HG03139 (cell line): ENCODE data around the gene SLC25A36.
"Not testable (repeated sequence)": the region's sequence is repeated elsewhere in the genome, so short reads cannot be mapped to it uniquely, and the experiment has no call there.

ENCODE experiments used
- ATAC-seq: cut with Tn5 transposase; IDR thresholded peaks from one replicate; pipeline ENCODE4 v1.9.1; 2021; ENCODE audit not compliant: unreplicated experiment

The SLC25A36 gene

DNA sequence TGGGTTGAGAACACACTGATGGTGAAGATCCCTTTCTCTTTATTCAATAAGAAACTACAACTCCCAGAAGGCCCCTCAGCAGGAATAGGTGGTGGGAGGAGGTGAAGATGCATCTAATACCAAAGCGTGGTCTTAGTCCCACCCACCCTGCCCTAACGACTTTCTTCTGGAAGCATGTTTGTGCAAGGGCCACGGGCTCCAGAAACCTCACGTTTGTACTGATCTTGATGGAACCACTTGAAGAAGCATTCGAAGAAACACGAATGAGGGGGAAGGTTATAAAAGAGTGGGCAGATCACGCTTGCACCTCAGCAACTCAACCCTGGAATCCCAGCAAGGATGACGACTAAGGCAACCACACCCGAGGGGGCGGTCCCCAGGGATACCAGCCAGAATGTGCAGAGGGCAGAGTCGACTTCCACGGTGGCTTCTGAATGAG is 10.6 kb upstream of the SLC25A36 start:
- ATAC-seq, result no peak

DNA sequence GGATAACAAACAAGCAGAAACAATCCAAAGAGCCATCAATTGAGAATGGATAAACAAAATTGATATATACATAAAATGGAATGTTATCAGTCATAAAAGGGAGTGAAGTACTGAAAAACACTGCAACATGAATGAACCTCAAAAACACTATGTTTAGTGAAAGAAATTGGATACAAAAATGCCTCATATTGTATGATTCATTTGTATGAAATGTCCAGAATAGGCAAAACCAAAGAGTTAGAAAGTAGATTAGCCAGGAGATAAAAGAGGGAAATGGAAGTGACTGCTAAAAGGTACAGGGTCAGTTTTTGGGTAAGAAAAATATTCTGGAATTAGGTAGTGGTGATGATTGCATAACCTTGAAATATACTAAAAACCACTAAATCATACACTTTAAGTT is 9.8 kb upstream of the SLC25A36 start:
- ATAC-seq, result no peak

DNA sequence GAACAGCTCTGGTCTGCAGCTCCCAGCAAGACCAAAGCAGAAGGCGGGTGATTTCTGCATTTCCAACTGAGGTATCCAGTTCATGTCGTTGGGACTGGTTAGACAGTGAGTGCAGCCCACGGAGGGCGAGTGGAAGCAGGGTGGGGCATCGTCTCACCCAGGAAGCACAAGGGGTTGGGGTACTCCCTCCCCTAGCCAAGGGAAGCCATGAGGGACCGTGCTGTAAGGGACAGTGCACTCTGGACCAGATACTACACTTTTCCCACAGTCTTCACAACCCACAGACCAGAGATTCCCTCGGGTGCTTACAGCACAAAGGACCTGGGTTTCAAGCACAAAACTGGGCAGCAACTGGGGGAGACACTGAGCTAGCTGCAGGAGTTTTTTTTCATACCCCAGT is 8.5 kb upstream of the SLC25A36 start:
- ATAC-seq, result no peak

DNA sequence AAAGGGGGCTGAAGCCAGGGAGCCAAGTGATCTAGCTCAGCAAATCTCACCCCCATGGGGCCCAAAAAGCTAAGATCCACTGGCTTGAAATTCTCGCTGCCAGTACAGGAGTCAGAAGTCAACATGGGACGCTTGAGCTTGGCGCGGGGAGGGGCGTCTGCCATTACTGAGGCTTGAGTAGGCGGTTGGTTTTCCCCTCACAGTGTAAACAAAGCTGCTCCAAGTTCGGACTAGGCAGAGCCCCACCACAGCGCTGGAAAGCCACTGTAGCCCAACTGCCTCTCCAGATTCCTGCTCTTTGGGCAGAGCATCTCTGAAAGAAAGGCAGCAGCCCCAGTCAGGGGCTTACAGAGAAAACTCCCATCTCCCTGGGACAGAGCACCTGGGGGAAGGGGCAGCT is 8.1 kb upstream of the SLC25A36 start:
- no peak for ATAC-seq

DNA sequence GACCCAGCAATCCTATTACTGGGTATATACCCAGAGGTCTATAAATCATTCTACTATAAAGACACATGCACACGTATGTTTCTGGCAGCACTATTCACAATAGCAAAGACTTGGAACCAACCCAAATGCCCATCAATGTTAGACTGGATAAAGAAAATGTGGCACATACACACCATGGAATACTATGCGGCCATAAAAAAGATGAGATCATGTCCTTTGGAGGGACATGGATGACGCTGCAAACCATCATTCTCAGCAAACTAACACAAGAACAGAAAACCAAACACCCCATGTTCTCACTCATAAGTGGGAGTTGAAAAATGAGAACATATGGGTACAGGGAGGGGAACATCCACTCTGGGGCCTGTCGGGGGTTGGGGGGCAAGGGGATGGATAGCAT is 2.3 kb upstream of the SLC25A36 start:
- ATAC-seq, result not testable (repeated sequence)

DNA sequence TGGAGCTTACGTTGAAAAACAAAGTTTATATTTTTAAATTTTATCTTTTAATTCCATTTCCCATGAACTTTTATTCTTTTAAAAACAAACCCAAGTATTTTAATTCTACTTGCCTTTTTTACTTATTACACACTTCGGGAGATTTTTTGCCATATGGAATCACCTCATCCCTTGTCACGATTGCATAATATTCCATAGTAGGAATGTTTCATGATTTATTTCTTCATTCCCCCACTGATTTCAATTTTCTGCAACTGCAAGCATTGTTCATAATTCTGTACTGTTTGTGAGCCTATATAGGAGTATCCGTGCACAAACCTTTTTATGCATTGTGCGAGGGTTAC is 574 bp upstream of the SLC25A36 start:
- no peak for ATAC-seq

DNA sequence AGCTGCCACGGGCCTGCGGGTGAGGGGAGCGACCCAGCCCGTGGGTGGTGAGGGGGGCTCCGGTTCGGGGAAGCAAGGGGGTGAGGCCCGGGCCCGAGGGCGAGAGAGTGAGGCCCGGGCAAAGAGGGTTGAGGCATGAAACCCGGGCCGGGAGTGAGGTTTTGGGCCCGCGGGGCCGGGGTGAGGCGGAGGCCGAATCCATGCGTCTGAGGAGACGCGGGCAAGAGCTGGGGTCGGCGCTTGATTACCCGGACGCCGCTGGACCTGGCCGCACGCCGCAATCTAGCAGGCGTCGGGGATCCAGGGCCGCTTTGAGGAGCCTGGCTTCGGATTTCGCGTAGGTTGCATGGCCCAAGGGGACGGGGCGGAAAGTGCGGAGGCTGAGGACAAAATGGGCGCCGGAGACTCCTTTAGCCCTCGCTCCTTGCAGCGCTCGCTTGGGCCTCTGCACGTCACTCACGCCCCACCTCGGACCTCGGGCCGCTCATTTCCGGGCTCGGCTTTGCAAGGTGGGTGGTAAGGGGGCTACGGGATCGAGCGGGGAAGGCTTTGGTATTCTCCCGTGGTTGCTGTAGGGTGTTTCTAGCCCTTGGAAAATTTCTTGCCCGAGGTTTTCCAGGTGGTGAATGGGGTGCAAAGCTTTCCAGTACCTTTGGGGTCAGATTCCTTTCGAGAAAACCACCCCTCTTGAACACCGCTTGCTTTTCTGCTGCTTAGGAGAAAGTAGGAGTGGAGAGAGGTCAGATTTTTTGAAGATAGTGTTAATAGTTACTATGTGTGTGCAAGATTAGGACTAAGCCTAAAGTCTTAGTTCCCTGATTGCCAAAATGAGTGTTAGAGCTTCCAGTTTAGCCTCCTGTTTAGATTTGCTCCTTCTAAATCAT is 827 bp downstream of the SLC25A36 start:
- peak; percentile 39 for ATAC-seq

DNA sequence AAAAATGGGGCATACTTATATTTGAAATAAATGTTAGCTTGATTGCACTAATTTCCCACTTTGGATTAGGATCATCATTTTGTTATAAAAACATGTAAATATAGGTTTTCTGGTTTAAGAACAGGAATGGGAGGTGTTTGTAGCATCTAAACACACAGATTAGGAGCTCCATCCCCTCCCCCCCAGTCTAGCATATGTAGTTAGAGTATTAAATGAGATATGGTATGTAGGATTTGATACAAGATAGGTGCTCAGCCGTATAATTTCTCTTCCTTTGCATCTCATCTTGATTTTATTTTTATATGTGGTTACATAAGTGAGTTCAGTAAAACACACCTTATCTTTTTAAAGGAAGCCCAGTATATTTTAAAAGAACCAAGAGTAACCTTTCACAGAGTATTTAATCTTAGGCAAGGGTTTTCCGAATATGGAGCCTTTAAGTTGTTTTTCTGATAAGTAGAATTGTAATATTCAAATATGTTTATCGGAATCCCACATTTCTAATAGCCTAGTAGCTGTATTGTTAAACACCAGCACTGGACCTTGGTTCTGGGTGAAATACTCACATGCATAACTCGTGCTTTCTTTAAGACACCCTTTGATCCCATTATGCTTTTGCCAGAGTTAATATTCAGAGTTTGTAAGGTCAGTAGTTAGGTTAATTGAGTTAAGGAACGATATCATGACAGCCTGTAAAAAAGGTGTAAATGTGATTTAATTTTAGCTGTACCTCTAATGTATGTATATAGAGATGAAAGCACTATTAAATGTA is 2.3 kb downstream of the SLC25A36 start:
- no peak for ATAC-seq

DNA sequence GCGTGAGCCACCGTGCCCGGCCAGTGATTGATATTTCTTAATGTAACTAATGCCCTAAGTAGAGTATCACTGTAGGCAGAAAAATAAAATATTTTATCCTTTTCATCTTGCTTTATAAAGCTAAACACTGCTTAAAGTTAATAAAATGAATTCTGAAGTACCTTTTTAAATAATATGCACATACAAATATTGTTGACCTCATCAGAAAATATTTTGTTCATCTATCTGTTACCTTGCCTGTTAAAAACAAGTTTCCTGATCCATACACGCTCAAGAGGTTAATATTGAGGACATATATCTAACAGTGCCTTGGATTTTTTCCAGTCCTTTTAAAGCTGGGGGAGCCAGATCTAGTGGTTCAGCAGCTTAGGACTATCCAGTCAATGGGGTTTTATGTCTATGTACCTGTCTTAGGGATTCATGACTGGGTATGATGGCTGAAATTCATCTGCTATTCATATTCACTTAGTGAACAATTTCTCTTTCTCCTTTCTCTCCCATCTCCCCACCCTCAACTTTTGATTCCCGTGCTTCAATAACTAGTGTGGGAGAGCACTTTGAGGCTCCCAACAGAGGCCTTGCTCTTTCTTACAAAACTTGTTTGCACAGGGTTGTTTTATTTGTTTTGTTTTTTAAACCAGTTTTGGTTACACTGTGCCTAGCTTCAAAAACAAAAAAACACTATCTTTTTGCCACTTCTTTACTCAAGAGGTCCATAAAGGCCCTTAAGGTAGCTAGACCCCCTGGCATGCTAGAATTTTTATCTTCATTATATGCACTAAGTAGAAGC is 7.0 kb downstream of the SLC25A36 start:
- ATAC-seq, result no peak

DNA sequence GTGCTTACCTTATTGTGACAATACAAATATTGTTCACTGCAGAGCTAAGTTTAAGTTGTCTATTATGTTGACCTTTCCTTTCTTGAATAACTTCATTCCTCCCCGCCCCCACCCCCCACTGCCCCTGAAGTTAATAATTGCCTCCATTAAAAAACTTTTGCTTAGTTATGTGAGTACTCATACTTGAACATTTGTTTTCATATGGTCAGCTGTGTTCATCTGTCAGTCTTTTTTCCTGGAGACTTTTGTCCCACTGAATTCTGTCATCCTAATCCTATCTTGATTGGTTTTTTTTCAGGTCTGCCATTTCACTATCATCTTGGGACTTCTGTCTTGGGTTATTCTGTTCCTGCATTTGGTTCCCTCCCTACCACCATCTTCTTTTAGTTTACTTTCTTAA is 8.5 kb downstream of the SLC25A36 start:
- no peak for ATAC-seq

DNA sequence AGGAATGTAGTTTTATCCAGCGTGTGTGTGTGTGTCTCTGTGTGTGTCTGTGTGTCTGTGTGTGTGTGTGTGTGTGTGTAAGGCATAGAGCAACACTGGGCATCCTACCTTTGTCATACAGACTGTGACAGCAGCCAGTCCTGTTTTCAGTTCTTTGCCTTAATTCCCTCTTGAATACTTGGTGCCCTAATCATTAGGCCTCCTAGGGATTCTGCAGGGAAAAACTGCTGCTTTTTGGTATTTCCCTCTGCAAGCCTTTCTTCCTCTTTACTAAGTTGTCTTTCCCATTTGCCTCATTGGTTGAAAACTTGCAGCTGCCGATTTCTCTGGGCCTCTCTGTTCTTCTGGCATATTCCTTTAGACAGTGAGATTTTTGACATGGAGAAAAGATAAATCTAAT is 9.2 kb downstream of the SLC25A36 start:
- ATAC-seq, result no peak

DNA sequence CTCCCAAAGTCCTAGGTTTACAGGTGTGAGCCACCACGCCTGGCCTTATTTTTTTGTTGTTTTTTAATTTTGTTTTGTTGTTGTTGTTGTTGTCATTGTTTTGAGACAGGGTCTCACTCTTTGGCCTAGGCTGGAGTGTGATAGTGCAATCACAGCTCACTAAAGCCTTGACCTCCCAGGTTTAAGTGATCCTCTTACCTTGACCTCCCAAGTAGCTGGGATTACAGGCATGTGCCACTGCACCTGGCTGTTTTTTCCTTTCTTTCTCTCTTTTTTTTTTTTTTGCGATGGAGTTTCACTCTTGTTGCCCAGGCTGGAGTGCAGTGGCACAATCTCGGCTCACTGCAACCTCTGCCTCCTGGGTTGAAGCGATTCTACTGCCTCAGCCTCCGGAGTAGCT is 10.1 kb downstream of the SLC25A36 start:
- ATAC-seq, result not testable (repeated sequence)

DNA sequence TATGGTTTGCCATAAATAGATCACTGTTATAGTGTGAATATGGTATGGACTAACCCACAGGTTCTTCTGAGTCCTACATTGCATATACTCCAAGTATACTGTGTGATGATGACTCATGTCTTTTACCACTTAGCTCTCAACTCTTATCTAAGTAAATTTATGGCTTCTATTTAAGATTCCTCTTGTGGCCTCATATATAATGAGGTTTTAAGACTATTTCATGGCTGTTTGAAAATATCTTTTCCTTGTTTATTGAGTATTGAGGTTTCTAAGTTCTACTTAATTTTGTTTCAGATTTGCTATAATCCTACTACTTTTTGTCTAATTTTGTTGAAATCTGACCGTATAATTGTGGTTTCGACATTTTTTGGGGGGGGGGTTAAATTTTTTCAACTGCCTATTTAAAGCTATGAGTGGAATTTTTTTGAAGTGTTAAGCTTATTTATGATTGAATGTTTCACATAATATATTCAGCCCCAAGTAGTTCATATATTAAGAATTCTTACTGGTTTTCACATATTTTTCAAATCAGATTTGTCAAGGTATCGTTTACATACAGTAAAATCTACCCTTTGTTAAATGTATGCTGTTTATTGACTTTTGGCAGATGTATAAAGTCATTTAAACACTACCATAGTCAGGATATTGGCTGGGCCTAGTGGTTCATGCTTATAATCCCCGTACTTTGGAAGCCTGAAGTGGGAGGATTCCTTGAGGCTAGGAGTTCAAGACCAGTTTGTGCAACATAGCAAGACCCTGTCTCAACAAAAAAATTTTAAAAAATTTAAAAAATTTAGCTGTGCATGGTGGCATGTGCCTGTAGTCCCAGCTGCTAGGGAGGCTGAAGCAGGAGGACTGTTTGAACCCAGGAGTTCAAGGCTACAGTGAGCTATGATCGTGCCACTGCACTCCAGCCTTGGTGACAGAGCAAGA is 11.7 kb downstream of the SLC25A36 start:
- no peak for ATAC-seq

DNA sequence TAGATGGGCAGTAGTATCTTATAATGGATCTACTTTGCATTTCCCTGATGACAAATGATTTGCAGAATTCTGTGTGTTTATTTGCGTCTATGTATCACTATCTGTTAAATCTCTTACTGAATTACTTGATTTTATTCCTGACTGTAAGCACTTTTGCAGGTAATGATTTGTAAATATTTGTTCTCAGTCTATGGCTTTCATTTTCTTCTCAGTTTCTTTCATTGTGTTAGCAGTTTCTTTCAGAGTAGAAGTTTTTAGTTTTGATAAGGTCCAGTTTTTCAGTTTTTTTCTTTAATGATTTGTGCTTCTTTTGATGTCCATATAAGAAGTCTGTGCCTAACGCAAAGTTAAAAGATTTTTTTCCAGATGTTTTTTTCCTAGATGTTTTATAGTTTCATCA is 12.9 kb downstream of the SLC25A36 start:
- no peak for ATAC-seq

DNA sequence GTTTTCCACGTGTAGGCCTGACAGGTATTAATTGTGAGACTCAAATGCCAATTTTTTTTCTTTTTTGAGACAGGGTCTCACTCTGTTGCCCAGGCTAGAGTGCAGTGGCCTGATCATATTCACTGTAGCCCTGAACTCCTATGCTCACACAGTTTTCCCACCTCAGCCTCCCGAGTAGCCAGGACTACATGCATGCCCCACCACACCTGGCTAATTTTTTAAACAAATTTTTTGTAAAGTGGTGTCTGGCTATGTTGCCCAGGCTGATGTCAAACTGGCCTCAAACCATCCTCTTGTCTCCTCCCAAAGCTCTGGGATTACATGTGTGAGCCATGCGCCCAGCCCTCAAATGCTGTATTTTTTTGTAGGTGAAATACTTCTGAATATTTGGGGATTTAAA is 14.0 kb downstream of the SLC25A36 start:
- no peak for ATAC-seq

DNA sequence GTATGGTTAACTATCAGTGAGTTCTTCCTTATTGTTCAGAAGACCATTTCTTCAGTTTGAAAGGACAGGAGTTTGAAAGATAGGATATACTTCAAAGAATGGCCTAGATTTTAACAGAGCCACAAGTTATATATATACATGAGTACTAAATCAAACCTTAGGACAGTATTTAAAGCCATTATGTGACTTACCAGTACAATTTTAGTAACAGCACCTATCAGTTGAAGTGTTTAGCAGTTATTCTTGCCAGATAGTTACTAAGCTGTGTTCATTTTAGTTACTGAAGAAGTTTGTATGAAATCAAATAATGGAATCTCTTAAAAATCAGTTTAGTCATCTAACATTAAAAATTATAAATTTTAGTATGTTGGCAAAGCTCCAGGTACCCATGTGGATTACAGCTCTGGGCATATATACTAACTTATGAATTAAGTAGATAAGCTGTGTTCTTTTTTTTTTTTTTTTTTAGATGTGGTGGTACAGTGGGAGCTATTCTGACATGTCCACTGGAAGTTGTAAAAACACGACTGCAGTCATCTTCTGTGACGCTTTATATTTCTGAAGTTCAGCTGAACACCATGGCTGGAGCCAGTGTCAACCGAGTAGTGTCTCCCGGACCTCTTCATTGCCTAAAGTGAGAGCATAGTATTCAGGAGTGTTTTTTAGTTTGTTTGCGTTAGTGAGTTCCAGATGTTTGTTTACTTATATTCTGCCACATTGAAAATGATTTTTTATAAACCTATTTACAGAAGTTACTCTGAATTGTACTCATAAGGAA is 14.6 kb downstream of the SLC25A36 start:
- no peak for ATAC-seq

DNA sequence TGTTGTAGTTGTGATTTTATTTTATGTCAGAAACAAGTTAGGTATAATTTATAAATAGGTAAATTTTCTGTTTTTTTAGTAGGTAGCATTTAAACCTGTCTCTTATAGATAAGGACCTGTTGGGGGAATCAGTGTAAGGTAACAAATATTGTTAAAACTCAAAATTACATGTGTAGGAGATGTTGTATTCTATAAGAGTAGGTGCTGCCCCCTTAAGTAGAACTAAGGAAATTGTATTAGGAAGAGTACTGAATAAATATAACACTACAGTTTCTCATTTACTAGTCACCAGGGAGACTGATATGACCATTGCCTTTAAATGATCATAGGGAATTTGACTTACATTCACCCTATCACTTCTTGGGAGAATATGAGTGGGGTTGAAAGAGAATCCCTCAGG is 31.2 kb downstream of the SLC25A36 start:
- ATAC-seq, result no peak

DNA sequence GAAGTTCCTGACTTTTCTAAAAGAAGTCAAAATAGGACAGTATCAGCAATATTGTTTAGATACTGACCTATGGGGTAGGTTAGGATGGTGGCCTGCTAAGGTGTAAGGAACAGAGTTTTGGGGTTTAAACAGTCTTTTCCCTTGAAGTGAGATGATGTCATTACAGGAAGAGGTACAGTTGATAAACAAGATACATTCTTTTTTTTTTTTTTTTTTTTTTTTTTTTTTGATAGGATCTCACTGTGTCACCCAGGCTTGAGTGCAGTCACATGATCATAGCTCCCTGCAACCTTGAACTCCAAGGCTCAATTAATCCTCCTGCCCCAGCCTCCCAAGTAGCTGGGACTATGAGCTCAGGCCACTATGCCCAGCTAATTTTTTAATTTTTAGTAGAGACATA is 33.3 kb downstream of the SLC25A36 start:
- no peak for ATAC-seq

DNA sequence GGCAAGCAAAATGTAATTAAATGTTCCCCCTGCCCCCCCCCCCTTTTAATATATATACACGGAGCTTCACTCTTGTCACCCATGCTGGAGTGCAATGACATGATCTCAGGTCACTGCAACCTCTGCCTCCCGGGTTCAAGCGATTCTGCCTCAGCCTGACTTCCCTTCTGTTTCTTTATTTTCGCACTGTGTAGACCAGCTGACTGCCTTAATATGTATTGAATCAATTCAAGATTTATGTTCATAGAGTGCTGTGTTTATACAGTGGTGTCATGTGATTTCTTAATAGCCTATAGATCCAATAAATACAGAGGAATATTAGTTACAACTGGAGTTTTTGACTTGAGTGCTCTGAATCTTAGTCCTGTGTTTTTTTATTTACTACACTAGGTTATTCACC is 39.0 kb downstream of the SLC25A36 start:
- no peak for ATAC-seq

DNA sequence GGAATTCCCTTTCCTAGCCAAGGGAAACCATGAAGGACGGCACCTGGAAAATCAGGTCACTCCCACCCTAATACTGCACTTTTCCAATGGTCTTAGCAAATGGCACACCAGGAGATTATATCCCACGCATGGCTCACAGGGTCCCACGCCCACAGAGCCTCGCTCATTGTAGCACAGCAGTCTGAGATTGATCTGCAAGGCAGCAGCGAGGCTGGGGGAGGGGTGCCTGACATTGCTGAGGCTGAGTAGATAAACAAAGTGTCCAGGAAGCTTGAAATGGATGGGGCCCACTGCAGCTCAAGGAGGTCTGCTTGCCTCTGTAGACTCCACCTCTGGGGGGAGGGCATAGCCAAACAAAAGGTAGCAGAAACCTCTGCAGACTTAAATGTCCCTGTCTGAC is 46.2 kb downstream of the SLC25A36 start:
- ATAC-seq, result not testable (repeated sequence)
